Activated CD8-positive, alpha-beta memory T cell treated with anti-CD3 and anti-CD28 coated beads, Interleukin-2, amount 50 U/mL, for 24 hours (primary cell): ENCODE data around the gene TRIM34.
"Not testable (repeated sequence)": the region's sequence is repeated elsewhere in the genome, so short reads cannot be mapped to it uniquely, and the experiment has no call there.

Source experiments
- DNase-seq: peaks from one replicate; pipeline ENCODE4 v3.0.0-alpha.2; 2020; ENCODE audit errors: extremely low read depth

TRIM34 gene

DNA sequence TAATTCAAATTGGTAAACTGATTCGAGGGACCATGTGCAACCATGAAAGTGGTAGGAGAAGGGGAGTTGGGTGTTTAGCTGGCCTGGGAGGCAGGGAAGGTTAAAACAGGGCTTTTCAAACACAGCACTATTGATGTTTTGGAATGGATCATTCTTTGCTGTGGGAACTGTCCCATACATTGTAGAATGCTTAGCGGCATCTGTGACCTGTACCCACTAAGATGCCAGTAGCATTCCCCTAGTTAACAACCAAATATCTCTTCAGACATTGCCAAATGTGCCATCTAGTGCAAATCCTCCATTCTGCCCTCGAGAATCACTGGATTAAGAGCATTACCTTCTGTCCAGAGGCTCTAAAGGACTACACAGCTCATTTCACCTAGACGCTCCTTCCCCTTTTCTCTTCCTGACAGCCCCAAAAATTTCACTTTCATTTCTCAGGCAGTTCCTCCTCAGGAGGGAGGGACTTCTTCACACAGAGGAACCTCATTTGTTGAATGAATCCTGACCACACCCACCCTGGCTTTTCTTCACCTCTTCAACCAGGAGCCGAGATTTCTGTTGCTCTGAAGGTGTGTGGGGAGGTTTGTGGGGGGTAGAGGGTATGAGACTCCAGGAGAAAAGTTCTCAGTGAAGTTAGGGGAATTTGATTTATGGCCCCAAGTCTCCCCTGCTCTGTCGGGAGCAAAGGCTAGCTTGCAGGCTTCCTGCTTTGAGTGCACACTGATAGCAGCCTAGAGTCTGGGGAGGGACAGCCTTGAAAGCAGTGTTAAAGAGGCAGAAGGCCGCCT, at the start of gene TRIM34:
TSS of gene TRIM34 (plus strand) at position 513 of the 791 bp plus-strand sequence. CDS start 7,331 bp downstream, outside the sequence.
- no peak for DNase-seq

- no peak for DNase-seq
These were observed 49.6 kb upstream of the TRIM34 start for GRCh38 chr11:5575152-5575551.

GRCh38 chr11:5577101-5577500, 47.7 kb upstream of the TRIM34 start:
- no peak for DNase-seq

GRCh38 chr11:5580577-5580976, 44.2 kb upstream of the TRIM34 start, which contains the start of gene OR52B6:
OR52B6 (plus strand) TSS chr11:5580877; CDS start chr11:5580877, 0 bp downstream.
- DNase-seq, result no peak

GRCh38 chr11:5581014-5581413, 43.8 kb upstream of the TRIM34 start:
- DNase-seq, result no peak

- not testable (repeated sequence) for DNase-seq
These were observed 40.3 kb upstream of the TRIM34 start for GRCh38 chr11:5584458-5584857.

- DNase-seq, result not testable (repeated sequence)
These were observed 34.9 kb upstream of the TRIM34 start for GRCh38 chr11:5589906-5590305.

- DNase-seq, result no peak
These were observed 33.2 kb upstream of the TRIM34 start for GRCh38 chr11:5591613-5592012.

DNA sequence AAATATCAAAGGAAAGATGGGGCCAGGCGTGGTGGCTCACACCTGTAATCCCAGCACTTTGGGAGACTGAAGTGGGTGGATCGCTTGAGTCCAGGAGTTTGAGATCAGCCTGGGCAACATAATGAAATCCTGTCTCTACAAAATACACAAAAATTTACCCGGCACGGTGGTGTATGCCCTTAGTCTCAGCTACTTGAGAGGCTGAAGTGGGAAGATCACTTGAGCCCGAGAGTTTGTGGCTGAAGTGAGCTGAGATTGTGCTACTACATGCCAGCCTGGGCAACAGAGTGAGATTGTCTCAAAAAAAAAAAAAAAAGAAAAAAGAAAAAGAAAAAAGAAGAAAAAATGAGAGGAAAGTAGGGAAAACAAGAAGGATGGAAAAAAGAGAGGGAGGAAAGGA, 32.2 kb upstream of the TRIM34 start:
- no peak for DNase-seq

DNA sequence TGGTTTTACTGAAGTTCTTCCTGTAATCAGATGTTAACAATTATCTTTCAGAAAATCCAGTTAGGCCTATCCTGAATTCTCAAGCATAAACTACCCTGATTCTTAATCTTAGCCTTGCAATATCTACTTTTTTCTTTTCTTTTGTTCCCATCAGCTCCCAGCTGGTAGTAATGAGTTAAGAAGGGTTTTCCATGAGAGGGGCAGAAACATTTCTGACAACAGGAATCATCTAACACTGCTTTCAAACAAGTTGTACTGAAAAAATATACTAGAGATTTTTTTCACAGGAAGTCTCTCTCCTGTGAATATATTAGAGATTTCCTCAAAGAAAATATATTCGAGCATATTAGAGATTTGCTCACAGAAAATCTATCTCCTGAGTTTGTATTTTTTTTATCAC, 31.7 kb upstream of the TRIM34 start:
- DNase-seq, result no peak

DNA sequence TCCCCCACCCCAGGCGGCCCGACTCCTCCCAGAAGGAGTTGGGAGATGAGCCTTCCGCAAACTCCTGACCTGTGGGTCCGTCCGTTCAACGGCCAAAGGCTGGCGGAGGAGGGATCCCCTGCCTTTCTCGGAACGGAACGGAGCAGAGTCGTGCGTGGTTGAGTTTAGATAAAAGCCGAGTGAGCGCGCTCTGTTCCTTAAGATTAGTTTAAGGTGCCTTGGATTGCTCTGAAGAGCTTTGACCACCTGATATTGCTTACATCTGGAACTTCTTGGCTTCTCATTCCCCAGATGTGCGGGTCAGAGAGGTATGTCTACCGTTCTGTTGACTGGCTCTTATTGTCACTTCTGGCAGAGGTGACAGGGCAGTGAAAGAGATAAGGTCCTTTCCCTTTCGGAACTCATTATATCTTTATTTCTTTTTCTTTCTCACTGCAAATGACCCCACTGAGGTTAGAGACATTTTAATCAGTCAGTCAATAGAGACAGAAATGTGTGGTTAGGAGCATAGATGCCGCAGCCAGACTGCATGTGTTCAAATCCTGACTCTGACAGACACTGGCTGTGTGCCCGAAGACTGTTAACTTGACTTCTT, 28.1 kb upstream of the TRIM34 start, which contains the start of gene TRIM6:
TSS of gene TRIM6 (plus strand) at position 31 of the 595 bp plus-strand sequence. CDS start at position 292, 261 bp downstream.
- no peak for DNase-seq

- DNase-seq, result no peak
These were observed 26.8 kb upstream of the TRIM34 start for GRCh38 chr11:5597953-5598352.

GRCh38 chr11:5600374-5600851, 24.4 kb upstream of the TRIM34 start:
- no peak for DNase-seq

DNA sequence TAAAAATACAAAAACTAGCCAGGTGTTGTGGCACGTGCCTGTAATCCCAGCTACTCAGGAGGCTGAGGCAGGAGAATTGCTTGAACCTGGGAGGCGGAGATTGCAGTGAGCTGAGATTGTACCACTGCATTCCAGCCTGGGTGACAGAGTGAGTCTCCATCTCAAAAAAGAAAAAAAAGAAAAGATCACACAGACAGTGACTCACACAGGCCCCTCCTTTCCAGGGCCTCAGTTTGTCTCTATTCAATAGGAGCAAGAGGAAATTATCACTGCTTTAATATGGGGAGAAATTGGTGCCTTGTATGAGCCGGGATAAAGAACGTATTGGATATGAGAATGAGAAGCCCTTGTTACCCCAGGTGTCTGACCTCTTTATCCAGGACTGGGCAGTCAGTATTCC, 22.0 kb upstream of the TRIM34 start:
- not testable (repeated sequence) for DNase-seq

DNA sequence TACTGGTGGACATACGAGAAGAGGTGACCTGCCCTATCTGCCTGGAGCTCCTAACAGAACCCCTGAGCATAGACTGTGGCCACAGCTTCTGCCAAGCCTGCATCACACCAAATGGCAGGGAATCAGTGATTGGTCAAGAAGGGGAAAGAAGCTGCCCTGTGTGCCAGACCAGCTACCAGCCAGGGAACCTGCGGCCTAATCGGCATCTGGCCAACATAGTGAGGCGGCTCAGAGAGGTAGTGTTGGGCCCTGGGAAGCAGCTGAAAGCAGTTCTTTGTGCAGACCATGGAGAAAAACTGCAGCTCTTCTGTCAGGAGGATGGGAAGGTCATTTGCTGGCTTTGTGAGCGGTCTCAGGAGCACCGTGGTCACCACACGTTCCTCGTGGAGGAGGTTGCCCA, 21.5 kb upstream of the TRIM34 start:
- DNase-seq, result no peak

- no peak for DNase-seq
These were observed 19.9 kb upstream of the TRIM34 start for GRCh38 chr11:5604896-5605295.

GRCh38 chr11:5605849-5606248, 19.0 kb upstream of the TRIM34 start:
- no peak for DNase-seq

DNA sequence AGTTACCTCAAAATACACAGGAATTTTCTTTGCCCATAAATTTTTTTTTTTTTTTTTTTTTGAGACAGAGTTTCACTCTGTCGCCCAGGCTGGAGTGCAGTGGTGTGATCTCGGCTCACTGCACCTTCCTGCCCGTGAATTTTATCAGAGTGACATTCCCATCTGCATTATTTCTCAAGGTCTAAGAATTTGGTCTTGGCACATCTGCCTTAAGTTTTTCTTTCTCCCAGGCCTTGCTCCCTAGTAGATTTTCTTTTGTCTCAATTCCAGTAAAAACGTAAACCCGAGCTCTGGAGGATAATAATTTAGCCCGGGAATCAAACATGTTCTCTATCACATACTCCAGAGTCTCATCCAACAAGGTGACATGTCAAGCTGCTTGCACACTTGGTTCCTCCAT, 16.0 kb upstream of the TRIM34 start:
- DNase-seq, result no peak

DNA sequence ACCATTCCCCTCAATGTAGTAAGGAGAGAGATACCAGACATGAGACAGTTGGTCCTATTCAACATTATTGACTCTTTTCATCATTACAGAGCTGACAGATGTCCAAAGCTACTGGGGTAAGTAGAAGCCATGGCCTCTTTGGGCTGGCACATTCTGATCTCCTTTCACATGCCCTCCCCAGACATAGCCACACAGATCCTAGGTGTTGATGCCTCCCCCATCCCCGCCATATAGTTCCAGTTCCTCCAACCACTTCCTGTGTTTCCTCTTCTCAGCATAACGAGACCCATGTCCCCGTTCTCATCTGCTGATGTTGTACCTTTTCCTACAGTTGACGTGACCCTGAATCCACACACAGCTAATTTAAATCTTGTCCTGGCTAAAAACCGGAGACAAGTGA, 14.4 kb upstream of the TRIM34 start:
- DNase-seq, result no peak

GRCh38 chr11:5611627-5612026, 13.2 kb upstream of the TRIM34 start:
- no peak for DNase-seq

- DNase-seq, result no peak
These were observed 6.0 kb upstream of the TRIM34 start for GRCh38 chr11:5618807-5619206.

DNA sequence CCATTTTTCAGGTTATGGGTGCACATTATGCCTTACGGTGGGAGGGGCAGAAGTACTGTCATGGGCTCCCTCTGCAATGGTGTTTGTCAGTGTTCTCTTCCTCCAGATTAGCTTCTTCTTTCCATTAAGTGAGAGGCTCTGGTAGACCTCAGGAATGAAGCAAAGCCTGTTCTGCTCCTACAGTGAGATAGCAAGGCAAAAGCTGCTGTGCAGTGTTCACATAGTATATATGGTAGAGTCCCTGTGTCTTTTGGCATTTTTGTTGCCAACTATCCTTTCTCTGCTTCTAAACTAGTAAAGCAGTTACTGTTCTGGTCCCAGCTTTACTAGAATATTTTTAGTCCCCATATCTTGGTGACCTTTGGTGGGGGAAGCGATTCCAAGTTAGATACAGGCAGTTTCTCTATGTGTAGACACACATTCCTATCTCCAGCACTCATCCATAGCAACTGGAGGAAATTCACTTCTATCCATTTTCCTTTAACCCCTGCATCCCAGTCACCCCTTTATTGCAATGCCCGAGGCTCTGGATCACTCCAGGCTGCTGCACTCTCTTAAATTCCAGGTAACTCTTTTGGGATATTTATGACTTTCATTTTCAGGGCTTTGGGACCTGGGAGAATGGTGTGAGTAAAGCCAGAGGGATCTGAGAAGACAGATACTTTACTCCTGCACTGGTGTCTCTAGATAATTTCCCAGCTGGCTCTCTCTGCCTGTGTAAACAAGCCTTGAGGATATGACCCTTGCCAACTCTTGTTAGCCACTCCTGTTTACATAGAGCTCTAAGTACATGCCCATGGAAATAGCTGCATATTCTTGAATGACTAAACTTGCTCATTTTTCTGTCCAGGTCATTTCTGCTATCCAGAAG, 3.9 kb upstream of the TRIM34 start:
- no peak for DNase-seq
